ENCODE measurements around the gene SLC37A2.

GRCh38 chr11:125108469-125108868, 45.4 kb downstream of the SLC37A2 start:
- TF ChIP-seq CTCF (conservative IDR thresholded peaks at IDR 0.05; ENCODE audit: low read length) (no peak), EZH2phosphoT487 (IDR thresholded peaks at IDR 0.05; ENCODE audit: borderline replicate concordance) (no peak)

Measured in Loucy (cell line).